WTC11 (cell line): ENCODE results near the gene AKAP6. TPM values are rescaled to one million over a fixed set of nuclear protein-coding genes. Genes with fewer than 3 reads are reported as not detected.

Experiments
- ATAC-seq: fragments of 200-7000 bp; cut with Tn5 transposase; 2 replicates; pipeline ENCODE4 v1.10.0; 2021; ENCODE audit warnings: mild to moderate bottlenecking, moderate library complexity
- CTCF ChIA-PET: fragments of 300-600 bp; sonication (Branson Sonifier 250); formaldehyde crosslinking; loops from one replicate; lab custom pipeline; 2021; ENCODE audit warnings: antibody characterized with exemption; lab: Charles Lee
- POLR2A ChIA-PET: fragments of 350-600 bp; sonication (Branson Sonifier 250); formaldehyde crosslinking; loops from one replicate; lab custom pipeline; 2021; ENCODE audit warnings: antibody characterized with exemption; lab: Charles Lee
- DNase-seq: peaks from one replicate; pipeline ENCODE4 v3.0.0; 2021; ENCODE audit warnings: low spot score
- H3K27ac Mint-ChIP-seq: 2 replicates; pipeline ENCODE4 v1.8.0; 2021; ENCODE audit warnings: mixed read lengths
- H3K27me3 Mint-ChIP-seq: 2 replicates; pipeline ENCODE4 v1.8.0; 2021; ENCODE audit warnings: low read depth, mild to moderate bottlenecking, moderate library complexity, mixed read lengths
- H3K36me3 Mint-ChIP-seq: 2 replicates; pipeline ENCODE4 v1.8.0; 2021; ENCODE audit warnings: mixed read lengths
- H3K4me1 Mint-ChIP-seq: 2 replicates; pipeline ENCODE4 v1.8.0; 2022; ENCODE audit warnings: mixed read lengths
- H3K4me3 Mint-ChIP-seq: 2 replicates; pipeline ENCODE4 v1.8.0; 2021; ENCODE audit warnings: mild to moderate bottlenecking, moderate library complexity, mixed read lengths
- H3K9me3 Mint-ChIP-seq: 2 replicates; pipeline ENCODE4 v1.8.0; 2021; ENCODE audit warnings: mixed read lengths
- ATF1 ChIP-seq: sonication (generic); formaldehyde crosslinking; IDR thresholded peaks from 2 replicates; pipeline ENCODE4 v1.8.1; 2023; ENCODE audit warnings: mild to moderate bottlenecking, moderate library complexity, missing genetic modification reagents
- CBFB ChIP-seq: sonication (generic); formaldehyde crosslinking; IDR thresholded peaks from 2 replicates; pipeline ENCODE4 v1.8.1; 2022; ENCODE audit warnings: mild to moderate bottlenecking, low read depth, missing genetic modification reagents
- ETV6 ChIP-seq: sonication (generic); formaldehyde crosslinking; IDR thresholded peaks from 2 replicates; pipeline ENCODE4 v1.8.1; 2022; ENCODE audit warnings: mild to moderate bottlenecking, missing genetic modification reagents
- FOXK1 ChIP-seq: sonication (generic); formaldehyde crosslinking; IDR thresholded peaks from 2 replicates; pipeline ENCODE4 v1.8.0; 2022; ENCODE audit warnings: mild to moderate bottlenecking, moderate library complexity, missing genetic modification reagents
- HMGA2 ChIP-seq: fragments of 250-450 bp; sonication (Bioruptor Pico); IDR thresholded peaks from 2 replicates; pipeline ENCODE4 v1.4.0; 2021; ENCODE audit warnings: mild to moderate bottlenecking, moderate library complexity
- JAZF1 ChIP-seq: fragments of 250-450 bp; sonication (Bioruptor Pico); IDR thresholded peaks from 2 replicates; pipeline ENCODE4 v1.9.0; 2021; ENCODE audit warnings: moderate library complexity, mild to moderate bottlenecking, inconsistent platforms
- MYBL2 ChIP-seq: sonication (generic); formaldehyde crosslinking; IDR thresholded peaks from 2 replicates; pipeline ENCODE4 v1.8.1; 2023; ENCODE audit warnings: mild to moderate bottlenecking, moderate library complexity, missing genetic modification reagents
- NFYB ChIP-seq: sonication (generic); formaldehyde crosslinking; conservative IDR thresholded peaks from 2 replicates; pipeline ENCODE4 v1.8.0; 2022; ENCODE audit warnings: low read depth, missing genetic modification reagents
- NR2C2 ChIP-seq: sonication (generic); formaldehyde crosslinking; IDR thresholded peaks from 2 replicates; pipeline ENCODE4 v1.8.0; 2022; ENCODE audit warnings: mild to moderate bottlenecking, missing genetic modification reagents
- NR3C1 ChIP-seq: sonication (generic); formaldehyde crosslinking; conservative IDR thresholded peaks from 2 replicates; pipeline ENCODE4 v1.8.1; 2023; ENCODE audit warnings: low read depth, mild to moderate bottlenecking, missing genetic modification reagents
- ZBTB21 ChIP-seq: sonication (generic); formaldehyde crosslinking; IDR thresholded peaks from 2 replicates; pipeline ENCODE4 v1.8.1; 2023; ENCODE audit warnings: mild to moderate bottlenecking, missing genetic modification reagents, borderline replicate concordance
- ZNF317 ChIP-seq: sonication (generic); formaldehyde crosslinking; IDR thresholded peaks from 2 replicates; pipeline ENCODE4 v1.8.1; 2023; ENCODE audit warnings: low read depth, mild to moderate bottlenecking, moderate library complexity, missing genetic modification reagents, borderline replicate concordance
- ZNF416 ChIP-seq: fragments of 250-450 bp; sonication (Bioruptor Pico); IDR thresholded peaks from 2 replicates; pipeline ENCODE4 v1.9.0; 2021; ENCODE audit warnings: mild to moderate bottlenecking, inconsistent platforms
- ZNF423 ChIP-seq: fragments of 250-450 bp; sonication (Bioruptor Pico); IDR thresholded peaks from 2 replicates; pipeline ENCODE4 v2.1.2; 2022; ENCODE audit warnings: mild to moderate bottlenecking, moderate library complexity
- total RNA-seq: library from RNA; stranded (reverse); gene quantifications from 3 replicates; pipeline ENCODE4 v1.2.3, GENCODE V29; 2021
- TF ChIP-seq, protein P1 (sequence below): sonication (generic); formaldehyde crosslinking; IDR thresholded peaks from 2 replicates; pipeline ENCODE4 v1.8.1; 2023; ENCODE audit warnings: mild to moderate bottlenecking, moderate library complexity, missing genetic modification reagents
- TF ChIP-seq, protein P2 (sequence below): fragments of 250-450 bp; sonication (Bioruptor Pico); IDR thresholded peaks from 2 replicates; pipeline ENCODE4 v1.9.0; 2021; ENCODE audit warnings: mild to moderate bottlenecking
- TF ChIP-seq, protein P3 (sequence below): fragments of 250-450 bp; sonication (Bioruptor Pico); IDR thresholded peaks from 2 replicates; pipeline ENCODE4 v1.9.0; 2021; ENCODE audit warnings: moderate library complexity, mild to moderate bottlenecking, inconsistent platforms, borderline replicate concordance
- TF ChIP-seq, protein P4 (sequence below): sonication (generic); formaldehyde crosslinking; IDR thresholded peaks from 2 replicates; pipeline ENCODE4 v1.8.1; 2023; ENCODE audit warnings: mild to moderate bottlenecking, missing genetic modification reagents
- TF ChIP-seq, protein P5 (sequence below): sonication (generic); formaldehyde crosslinking; IDR thresholded peaks from 2 replicates; pipeline ENCODE4 v1.8.1; 2023; ENCODE audit warnings: mild to moderate bottlenecking, missing genetic modification reagents, moderate library complexity
- TF ChIP-seq, protein P6 (sequence below): sonication (generic); formaldehyde crosslinking; IDR thresholded peaks from 2 replicates; pipeline ENCODE4 v1.8.1; 2022; ENCODE audit warnings: mild to moderate bottlenecking, moderate library complexity, missing genetic modification reagents

The AKAP6 gene
- total RNA-seq, 1 experiment from 2014 or later: 0.63 TPM

DNA sequence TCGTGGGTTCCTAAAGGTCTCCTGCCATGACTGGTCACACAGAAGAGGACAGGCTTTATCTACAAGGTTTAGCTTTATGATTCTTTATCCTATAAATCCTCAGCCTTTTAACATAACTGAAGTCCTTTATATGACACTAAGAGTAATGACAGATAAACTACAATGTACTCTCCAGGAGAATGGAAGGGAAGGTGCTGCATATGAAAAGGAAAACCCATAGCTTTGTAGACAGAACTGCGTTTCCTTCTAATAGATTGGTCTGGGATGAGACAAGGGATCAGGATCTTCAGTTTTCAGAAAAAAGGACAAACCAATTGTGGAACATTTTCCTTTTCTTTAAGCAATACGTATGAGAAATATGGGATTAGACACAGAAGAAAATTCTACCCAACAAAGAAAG lies 408.5 kb downstream of the AKAP6 start:
- H3K4me3 Mint-ChIP-seq: no peak overlapping the region
- peaks cover 6% of the 10 kb centered on the region for H3K9me3 Mint-ChIP-seq
- H3K4me1 Mint-ChIP-seq: peaks cover 5% of the 10 kb centered on the region
- ChIA-PET POLR2A (no interaction called here), CTCF (interaction anchor here (1.3 kb wide), 1 partner anchor 16 kb away, joined by 3 read pairs; no protein-coding TSS in a partner anchor)
- ATAC-seq (no peak), DNase-seq (no peak)
- no peak overlapping the region for H3K27ac Mint-ChIP-seq
- no peaks in the 10 kb centered on the region for H3K36me3 Mint-ChIP-seq
- no peaks in the 10 kb centered on the region for H3K27me3 Mint-ChIP-seq
- no peak for TF ChIP-seq ZNF416 (CRISPR knock-in tag)
- TF ChIP-seq, all 79 proteins: peak for 0

DNA sequence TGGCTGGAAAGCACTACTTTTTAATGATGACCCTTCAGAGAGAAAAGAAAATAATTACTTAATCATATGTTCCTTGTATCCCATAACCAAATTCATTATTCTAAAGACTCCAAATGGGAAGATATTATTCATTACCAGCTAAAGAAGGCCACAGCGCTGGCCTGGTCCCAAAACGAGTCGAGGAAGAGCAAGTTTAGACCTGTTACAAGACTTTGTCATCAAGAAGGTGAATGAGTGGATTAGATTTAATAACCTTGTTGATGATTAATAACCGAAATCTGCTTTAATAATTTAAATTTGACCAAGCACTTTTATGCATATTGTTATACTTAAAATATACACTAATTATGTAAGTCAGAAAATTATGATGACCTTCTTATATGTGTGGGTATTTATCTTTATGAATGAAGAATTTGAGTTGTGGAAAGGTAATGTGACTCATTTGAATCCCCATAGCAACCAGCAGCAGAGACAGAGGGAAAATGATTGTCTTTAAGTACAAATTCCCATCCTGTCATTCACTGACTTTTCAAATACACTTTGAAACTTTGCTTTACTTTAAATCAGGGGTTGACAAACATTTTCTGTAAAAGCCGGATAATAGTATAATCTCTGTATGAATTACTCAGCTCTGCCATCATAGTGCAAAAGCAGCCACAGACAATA lies 409.2 kb downstream of the AKAP6 start:
- H3K27ac Mint-ChIP-seq: no peak overlapping the region
- peaks cover 5% of the 10 kb centered on the region for H3K4me1 Mint-ChIP-seq
- DNase-seq (no peak), ATAC-seq (no peak)
- H3K9me3 Mint-ChIP-seq: peaks cover 6% of the 10 kb centered on the region
- no peaks in the 10 kb centered on the region for H3K27me3 Mint-ChIP-seq
- ChIA-PET POLR2A (no interaction called here), CTCF (interaction anchor here (1.3 kb wide), 1 partner anchor 17 kb away, joined by 3 read pairs; no protein-coding TSS in a partner anchor)
- no peaks in the 10 kb centered on the region for H3K36me3 Mint-ChIP-seq
- no peak overlapping the region for H3K4me3 Mint-ChIP-seq
- TF ChIP-seq CBFB (CRISPR knock-in tag): no peak
- TF ChIP-seq NFYB (CRISPR knock-in tag): no peak
- TF ChIP-seq ZBTB21 (CRISPR knock-in tag): no peak
- no peak for TF ChIP-seq ZNF423 (CRISPR knock-in tag)
- TF ChIP-seq NR3C1 (CRISPR knock-in tag): no peak
- TF ChIP-seq, protein P1, sequence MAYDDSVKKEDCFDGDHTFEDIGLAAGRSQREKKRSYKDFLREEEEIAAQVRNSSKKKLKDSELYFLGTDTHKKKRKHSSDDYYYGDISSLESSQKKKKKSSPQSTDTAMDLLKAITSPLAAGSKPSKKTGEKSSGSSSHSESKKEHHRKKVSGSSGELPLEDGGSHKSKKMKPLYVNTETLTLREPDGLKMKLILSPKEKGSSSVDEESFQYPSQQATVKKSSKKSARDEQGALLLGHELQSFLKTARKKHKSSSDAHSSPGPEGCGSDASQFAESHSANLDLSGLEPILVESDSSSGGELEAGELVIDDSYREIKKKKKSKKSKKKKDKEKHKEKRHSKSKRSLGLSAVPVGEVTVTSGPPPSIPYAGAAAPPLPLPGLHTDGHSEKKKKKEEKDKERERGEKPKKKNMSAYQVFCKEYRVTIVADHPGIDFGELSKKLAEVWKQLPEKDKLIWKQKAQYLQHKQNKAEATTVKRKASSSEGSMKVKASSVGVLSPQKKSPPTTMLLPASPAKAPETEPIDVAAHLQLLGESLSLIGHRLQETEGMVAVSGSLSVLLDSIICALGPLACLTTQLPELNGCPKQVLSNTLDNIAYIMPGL (CRISPR knock-in tag): no peak
- no peak for TF ChIP-seq ATF1 (CRISPR knock-in tag)
- no peak for TF ChIP-seq ZNF317 (CRISPR knock-in tag)
- no peak for TF ChIP-seq NR2C2 (CRISPR knock-in tag)
- TF ChIP-seq, protein P2, sequence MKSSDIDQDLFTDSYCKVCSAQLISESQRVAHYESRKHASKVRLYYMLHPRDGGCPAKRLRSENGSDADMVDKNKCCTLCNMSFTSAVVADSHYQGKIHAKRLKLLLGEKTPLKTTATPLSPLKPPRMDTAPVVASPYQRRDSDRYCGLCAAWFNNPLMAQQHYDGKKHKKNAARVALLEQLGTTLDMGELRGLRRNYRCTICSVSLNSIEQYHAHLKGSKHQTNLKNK (CRISPR knock-in tag): no peak
- TF ChIP-seq, protein P3, sequence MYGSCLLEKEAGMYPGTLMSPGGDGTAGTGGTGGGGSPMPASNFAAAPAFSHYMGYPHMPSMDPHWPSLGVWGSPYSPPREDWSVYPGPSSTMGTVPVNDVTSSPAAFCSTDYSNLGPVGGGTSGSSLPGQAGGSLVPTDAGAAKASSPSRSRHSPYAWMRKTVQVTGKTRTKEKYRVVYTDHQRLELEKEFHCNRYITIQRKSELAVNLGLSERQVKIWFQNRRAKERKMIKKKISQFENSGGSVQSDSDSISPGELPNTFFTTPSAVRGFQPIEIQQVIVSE (CRISPR knock-in tag): no peak
- no peak for TF ChIP-seq HMGA2
- TF ChIP-seq MYBL2 (CRISPR knock-in tag): no peak
- no peak for TF ChIP-seq JAZF1
- TF ChIP-seq, protein P4, sequence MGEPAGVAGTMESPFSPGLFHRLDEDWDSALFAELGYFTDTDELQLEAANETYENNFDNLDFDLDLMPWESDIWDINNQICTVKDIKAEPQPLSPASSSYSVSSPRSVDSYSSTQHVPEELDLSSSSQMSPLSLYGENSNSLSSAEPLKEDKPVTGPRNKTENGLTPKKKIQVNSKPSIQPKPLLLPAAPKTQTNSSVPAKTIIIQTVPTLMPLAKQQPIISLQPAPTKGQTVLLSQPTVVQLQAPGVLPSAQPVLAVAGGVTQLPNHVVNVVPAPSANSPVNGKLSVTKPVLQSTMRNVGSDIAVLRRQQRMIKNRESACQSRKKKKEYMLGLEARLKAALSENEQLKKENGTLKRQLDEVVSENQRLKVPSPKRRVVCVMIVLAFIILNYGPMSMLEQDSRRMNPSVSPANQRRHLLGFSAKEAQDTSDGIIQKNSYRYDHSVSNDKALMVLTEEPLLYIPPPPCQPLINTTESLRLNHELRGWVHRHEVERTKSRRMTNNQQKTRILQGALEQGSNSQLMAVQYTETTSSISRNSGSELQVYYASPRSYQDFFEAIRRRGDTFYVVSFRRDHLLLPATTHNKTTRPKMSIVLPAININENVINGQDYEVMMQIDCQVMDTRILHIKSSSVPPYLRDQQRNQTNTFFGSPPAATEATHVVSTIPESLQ (CRISPR knock-in tag): no peak
- no peak for TF ChIP-seq ETV6 (CRISPR knock-in tag)
- TF ChIP-seq, protein P5, sequence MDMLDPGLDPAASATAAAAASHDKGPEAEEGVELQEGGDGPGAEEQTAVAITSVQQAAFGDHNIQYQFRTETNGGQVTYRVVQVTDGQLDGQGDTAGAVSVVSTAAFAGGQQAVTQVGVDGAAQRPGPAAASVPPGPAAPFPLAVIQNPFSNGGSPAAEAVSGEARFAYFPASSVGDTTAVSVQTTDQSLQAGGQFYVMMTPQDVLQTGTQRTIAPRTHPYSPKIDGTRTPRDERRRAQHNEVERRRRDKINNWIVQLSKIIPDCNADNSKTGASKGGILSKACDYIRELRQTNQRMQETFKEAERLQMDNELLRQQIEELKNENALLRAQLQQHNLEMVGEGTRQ (CRISPR knock-in tag): no peak
- TF ChIP-seq, protein P6, sequence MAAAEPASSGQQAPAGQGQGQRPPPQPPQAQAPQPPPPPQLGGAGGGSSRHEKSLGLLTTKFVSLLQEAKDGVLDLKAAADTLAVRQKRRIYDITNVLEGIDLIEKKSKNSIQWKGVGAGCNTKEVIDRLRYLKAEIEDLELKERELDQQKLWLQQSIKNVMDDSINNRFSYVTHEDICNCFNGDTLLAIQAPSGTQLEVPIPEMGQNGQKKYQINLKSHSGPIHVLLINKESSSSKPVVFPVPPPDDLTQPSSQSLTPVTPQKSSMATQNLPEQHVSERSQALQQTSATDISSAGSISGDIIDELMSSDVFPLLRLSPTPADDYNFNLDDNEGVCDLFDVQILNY (CRISPR knock-in tag): no peak
- TF ChIP-seq FOXK1 (CRISPR knock-in tag): no peak
